GM18519 (cell line): ENCODE results near the gene PCCA.
A peak's percentile ranks its signal among the peaks of the same experiment; 100 is the strongest.
"Not testable (repeated sequence)": the region's sequence is repeated elsewhere in the genome, so short reads cannot be mapped to it uniquely, and the experiment has no call there.

Source experiments
- ATAC-seq: cut with Tn5 transposase; IDR thresholded peaks from one replicate; pipeline ENCODE4 v1.9.1; 2021; ENCODE audit warnings: mild to moderate bottlenecking, moderate library complexity; ENCODE audit not compliant: unreplicated experiment, low FRiP score

PCCA gene

GRCh38 chr13:100088644-100089464, at the start of gene PCCA:
TSS of gene PCCA (plus strand) at chr13:100089093. CDS start at chr13:100089121, 28 bp downstream.
- peak; percentile 78 for ATAC-seq

DNA sequence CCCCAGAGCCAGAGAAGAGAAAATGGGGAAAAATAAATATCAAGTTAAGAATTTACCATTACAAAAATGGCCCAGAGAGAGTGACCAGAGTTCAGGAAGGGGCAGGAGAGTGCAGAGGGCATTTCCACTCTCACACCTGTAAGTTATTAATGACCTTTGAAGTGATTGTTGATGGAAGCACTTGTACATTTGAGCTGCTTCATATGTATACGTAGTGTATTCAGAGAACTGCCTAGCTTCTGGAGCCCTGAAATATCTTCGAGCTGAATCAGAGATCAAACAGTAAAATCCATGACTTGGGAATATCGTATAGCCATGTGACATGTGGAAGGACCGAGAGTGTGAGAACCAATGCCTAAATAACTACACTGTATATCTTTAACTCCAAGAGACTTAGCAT, 49.2 kb upstream of the PCCA start:
- no peak for ATAC-seq

DNA sequence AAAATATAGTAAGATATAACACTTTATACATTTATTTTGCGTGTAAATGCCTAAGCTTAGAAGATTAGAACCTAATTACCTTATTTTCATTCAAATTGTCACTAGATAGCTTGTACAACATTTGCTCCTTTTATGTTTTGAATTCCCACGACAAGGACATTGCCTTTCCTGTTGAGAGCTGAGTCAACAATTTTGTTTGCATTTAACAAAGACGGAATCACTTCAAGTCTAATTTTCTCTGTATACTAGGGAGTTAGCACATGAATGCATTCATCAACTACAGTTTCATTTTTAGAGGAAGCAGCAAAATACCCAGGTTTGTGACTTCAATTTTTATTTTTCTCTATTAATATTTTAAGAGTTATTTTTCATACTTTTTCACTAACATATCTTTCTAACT, 48.7 kb upstream of the PCCA start:
- ATAC-seq = no peak

GRCh38 chr13:100044936-100045335, 44.0 kb upstream of the PCCA start:
- no peak for ATAC-seq

DNA sequence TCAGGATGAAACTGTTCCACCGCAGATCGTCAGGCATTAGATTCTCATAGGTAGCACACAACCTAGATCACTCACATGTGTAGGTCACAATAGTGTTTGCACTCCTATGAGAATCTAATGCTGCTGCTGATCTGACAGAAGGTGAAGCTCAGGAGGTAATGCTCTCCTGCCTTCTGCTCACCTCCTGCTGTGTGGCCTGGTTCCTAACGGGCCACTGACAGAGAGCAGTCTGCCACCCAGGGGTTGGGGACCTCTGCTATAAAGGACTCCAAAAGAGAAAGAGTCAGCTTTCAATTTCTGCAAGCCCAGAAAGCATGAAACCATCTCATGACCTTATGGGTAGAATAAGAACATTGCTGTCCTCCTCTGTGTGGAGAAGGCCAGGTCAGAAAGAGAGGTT, 43.5 kb upstream of the PCCA start:
- no peak for ATAC-seq

- no peak for ATAC-seq
Measured at GRCh38 chr13:100051070-100051469, 37.8 kb upstream of the PCCA start.

DNA sequence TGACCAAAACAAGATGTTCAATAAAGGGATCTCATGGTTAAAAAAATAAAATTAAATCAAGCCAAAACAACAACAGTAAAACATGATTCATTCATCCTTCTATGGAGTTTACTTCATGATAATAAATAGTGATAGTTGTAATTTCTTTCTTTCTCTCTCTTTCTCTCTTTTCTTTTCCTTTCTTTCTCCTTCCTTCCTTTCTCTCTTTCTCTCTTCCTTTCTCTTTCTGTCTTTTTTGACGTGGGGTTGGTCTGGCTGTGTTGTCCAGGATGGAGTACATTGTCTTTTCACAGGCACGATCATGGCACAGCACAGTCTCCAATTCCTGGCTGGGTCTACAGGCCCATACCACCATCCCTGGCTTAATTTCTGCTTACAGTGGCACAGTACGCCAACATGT, 29.1 kb upstream of the PCCA start:
- no peak for ATAC-seq

- no peak for ATAC-seq
Measured at GRCh38 chr13:100063333-100063732, 25.6 kb upstream of the PCCA start.

DNA sequence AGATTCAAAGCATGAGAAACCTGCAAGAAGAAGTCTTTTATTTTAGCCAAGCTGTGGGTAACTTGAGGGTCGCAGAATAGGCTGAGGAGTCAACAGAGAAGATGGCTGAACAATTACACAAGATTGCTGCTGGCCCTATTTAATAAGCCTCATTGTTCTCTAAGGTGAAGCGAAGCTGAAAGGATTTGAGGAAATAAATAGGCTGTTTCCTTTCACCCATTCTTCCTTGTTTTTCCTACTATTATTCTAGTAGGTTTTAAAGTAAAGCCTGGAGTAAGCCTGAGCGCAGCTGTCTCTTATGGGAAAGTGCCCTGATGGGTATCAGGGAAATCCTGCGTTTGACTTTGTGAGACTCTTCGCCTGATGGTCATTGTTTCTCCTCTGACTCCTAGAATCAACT, 25.0 kb upstream of the PCCA start:
- no peak for ATAC-seq

DNA sequence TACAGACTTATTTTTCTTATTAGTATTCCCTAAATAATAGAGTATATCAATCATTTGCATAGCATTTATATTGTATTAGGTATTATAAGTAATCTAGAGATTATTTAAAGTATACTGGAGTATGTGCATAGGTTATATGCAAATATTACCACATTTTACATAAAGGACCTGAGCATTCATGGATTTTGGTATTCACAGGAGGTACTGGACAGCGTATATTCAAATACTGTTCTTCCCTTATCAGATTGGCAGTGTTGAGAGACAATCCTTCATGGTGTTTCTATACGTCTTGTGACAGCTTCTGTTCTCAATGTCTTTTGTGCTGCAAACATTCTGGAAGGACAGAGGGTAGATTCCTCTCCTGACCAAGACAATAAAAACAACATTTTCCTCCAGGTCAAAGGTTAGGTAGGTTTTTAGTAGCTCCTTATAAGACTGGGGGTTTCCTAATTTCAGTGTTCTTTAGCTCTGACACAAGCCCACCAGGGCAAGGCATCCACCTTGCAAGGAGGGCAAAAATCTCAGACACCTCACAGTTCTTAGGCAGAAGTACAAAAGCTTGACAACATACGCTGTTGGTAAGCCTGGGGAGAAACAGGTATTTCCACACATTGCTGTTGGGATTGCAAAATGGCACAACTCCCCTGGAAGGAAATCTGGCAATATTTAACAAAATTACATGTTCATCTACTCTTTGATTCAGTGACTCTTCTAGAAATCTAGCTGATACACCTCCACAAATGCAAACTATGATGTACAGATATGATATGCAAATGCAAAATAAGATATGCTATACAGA, 20.6 kb upstream of the PCCA start:
- no peak for ATAC-seq

- no peak for ATAC-seq
Measured at GRCh38 chr13:100069278-100069677, 19.6 kb upstream of the PCCA start.

- no peak for ATAC-seq
Measured at GRCh38 chr13:100075700-100076587, 12.9 kb upstream of the PCCA start.

- not testable (repeated sequence) for ATAC-seq
Measured at GRCh38 chr13:100079003-100079402, 9.9 kb upstream of the PCCA start.

GRCh38 chr13:100083401-100083800, 5.5 kb upstream of the PCCA start:
- not testable (repeated sequence) for ATAC-seq

GRCh38 chr13:100088273-100088643, 635 bp upstream of the PCCA start:
- no peak for ATAC-seq

DNA sequence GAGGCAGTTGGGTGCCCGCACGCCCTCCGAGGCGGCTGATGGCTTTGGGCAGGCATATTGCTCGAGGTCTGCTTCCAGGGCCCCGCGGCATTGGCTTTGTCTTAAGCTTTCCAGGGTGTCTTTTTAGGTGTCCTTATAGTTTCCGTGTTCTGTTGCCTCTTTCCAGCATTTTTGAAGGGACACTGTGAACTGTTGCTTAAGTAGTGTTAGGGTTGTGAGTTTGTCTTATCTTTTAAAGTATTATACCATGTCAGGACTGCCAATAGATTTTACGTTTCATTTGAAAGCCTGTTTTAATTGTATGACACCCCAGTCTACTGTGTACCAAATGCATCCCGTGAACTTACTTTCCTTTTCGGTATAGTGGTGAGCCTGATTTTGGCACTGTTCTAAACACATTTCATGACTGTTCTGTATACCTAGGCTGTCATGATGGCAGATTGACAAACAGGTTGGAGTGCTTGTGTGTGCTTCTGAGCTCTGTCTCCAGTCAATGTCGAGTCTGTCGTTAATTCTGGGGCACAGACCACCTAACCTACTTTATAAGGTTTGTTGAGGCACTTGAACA, 656 bp downstream of the PCCA start:
- peak; percentile 40 for ATAC-seq

DNA sequence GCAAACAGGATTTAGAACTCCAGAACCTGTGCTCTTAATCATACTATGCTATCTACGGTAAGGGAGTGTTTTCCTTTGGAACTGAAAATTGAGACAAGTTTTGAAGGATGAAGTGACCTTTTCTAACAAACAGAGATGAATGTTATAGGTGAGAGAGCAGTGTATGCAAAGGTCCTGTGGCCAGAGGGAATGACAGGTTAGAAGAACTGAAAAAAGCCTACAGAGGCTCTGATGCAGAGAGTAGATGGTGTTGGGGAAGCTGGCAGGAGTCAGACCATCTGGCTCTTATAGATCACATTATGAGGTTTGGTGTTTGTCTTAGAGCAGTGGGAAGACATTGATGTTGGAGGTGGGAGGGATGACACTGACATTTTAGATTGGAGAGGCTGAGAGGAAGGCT, 2.0 kb downstream of the PCCA start:
- ATAC-seq = no peak

GRCh38 chr13:100091391-100091790, 2.5 kb downstream of the PCCA start:
- no peak for ATAC-seq

- ATAC-seq = not testable (repeated sequence)
Measured at GRCh38 chr13:100092273-100092672, 3.4 kb downstream of the PCCA start.

GRCh38 chr13:100095498-100095897, 6.6 kb downstream of the PCCA start:
- ATAC-seq = no peak
